RWPE1 (cell line): Measurements from ENCODE around the gene SRGAP3.

Experiments used
- CTCF ChIA-PET: fragments of 350-600 bp; sonication (Branson Sonifier 250); formaldehyde crosslinking; extraction: SDS; loops from one replicate; lab custom pipeline; 2021; lab: Yijun Ruan, JAX
- POLR2A ChIA-PET: fragments of 400-600 bp; formaldehyde crosslinking; extraction: SDS; loops from one replicate; lab custom pipeline; 2020; ENCODE audit warnings: antibody characterized with exemption; ENCODE audit not compliant: low non-redundant PET; lab: Yijun Ruan, JAX
- DNase-seq: peaks from one replicate; pipeline ENCODE4 v3.0.0; 2012; ENCODE audit warnings: low spot score
- H3K27ac ChIP-seq: fragments of 450-650 bp; 2 replicates; pipeline ENCODE4 v1.5.1; 2017
- TF ChIP-seq, protein P1 (sequence below): fragments of 450-650 bp; conservative IDR thresholded peaks from 2 replicates; pipeline ENCODE4 v1.5.1; 2017; ENCODE audit warnings: low read depth, mild to moderate bottlenecking

Gene SRGAP3

DNA sequence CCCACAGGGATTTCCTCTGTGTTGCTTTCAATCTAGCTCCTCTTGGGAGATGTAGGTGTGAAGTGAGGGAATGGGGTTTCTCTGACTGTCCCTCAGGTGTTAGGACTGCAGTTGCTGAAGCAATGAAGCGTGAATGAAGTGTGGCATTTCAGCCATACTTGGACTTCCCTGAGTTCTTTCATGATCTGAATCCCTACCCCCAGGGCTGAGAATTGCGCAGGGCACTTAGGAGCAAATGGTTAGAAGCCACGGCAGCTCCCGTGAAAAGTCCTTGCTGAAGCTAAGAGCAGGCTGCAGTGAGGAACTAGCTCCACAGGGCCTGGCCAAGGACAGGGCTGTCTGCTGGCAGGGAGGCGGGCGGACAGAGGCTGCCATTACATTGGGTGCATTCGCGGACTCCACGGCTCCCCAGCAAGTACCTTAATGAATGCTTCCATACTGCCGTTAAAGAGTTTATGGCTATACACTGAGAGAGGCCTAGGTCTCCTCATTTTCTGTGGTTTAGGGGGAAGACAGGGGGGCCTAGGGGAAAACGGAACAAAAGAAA lies 217.1 kb downstream of the SRGAP3 start:
- DNase-seq: no peak
- TF ChIP-seq, protein P1, sequence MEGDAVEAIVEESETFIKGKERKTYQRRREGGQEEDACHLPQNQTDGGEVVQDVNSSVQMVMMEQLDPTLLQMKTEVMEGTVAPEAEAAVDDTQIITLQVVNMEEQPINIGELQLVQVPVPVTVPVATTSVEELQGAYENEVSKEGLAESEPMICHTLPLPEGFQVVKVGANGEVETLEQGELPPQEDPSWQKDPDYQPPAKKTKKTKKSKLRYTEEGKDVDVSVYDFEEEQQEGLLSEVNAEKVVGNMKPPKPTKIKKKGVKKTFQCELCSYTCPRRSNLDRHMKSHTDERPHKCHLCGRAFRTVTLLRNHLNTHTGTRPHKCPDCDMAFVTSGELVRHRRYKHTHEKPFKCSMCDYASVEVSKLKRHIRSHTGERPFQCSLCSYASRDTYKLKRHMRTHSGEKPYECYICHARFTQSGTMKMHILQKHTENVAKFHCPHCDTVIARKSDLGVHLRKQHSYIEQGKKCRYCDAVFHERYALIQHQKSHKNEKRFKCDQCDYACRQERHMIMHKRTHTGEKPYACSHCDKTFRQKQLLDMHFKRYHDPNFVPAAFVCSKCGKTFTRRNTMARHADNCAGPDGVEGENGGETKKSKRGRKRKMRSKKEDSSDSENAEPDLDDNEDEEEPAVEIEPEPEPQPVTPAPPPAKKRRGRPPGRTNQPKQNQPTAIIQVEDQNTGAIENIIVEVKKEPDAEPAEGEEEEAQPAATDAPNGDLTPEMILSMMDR: no peak
- POLR2A ChIA-PET: no interaction called here
- no peak overlapping the region for H3K27ac ChIP-seq
- CTCF ChIA-PET: interaction anchor here (0.7 kb wide), 1 partner anchor 59 kb away, joined by 4 read pairs; no protein-coding TSS in a partner anchor

DNA sequence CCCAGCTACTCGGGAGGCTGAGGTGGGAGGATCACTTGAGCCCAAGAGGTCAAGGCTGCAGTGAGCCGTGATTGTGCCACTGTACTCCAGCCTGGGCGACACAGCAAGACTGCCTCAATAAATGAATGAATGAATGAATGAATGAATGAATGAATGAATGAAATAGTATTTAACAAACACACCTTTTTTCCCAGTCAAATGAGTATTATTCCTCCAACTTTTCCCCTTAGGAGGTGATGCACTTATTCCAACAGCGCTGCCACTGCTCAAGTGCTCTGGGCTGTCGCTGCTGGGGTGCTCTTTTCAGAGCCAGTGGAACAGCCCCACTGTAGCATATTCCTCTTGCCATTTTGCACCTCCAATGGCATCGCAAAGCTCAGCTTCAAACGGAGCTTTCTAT lies 219.4 kb downstream of the SRGAP3 start:
- CTCF ChIA-PET: no interaction called here
- no peak overlapping the region for H3K27ac ChIP-seq
- TF ChIP-seq, protein P1: no peak
- DNase-seq: no peak
- POLR2A ChIA-PET: no interaction called here

DNA sequence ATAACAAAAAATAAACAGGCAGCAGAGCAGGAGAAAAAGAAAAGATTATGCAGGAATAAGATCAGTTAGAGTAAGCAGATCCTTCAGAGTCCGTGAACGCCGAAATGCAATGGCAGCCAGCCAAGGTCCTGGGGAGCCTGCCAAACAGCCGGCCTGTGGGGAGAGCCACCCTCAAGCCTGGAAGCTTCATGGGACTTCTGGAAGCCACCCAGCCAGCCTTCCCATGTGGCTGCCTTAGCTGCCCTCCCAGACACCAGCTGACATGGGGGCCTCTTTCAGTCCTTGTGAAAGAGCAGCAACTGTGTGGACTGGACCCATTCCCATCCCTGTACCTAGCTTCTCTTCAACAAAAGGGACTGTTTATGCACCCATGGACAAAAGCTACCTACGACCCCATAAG lies 221.3 kb downstream of the SRGAP3 start:
- no peak for DNase-seq
- TF ChIP-seq, protein P1: no peak
- H3K27ac ChIP-seq: peak overlapping the region; percentile 35
- CTCF ChIA-PET: no interaction called here
- POLR2A ChIA-PET: no interaction called here

DNA sequence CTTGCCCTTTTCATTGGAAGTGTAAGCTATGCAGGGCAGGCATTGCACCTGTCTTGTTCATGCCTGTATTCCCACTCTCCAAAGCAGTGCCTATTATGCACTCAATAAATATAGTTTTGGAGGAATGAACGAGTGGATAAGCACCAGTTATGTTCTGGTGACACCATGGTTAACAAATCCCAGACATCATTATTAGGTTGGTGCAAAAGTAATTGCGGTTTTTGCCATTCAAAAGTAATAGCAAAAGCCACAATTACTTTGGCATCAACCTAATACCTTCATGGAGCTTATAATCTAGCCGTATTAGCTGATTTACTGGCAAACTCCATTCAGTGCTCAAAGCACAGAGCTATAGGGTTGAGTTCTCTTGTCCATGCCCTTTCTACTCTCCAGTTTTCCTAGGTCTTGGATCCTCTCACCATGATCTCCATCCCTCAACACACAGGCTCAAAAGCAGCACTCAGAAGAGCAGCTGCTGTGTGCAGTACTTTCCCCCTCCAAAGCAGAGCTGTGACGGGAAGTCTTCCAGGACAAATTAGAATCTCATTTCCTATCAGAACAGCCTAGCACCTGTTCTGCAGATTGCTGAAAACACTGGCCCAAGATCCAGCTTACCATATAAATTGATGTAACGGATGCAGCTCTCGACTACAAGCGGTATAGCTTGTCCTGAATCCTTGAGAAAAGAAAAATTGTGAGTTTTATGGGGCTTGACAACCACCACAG lies 223.0 kb downstream of the SRGAP3 start:
- H3K27ac ChIP-seq: no peak overlapping the region
- DNase-seq: no peak
- POLR2A ChIA-PET: no interaction called here
- TF ChIP-seq, protein P1: no peak
- CTCF ChIA-PET: no interaction called here

DNA sequence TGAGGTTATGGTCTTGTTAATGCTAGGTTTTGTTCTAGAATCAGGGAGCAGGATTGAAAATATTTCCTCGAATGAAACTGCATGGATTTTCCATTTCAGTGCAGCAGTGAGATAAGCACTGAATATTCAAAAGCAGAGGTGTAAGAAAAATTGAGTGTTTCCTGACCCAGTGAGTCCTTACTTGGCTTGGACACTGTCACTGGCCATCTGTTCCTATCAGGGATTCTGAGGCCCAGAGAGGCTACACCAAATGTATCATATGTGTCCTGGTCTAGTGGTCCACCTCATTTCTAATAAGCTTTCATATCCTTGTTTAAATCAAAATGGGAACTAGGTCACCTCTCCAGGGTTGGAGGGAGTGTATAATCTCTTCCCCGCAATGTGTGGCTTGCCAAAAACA lies 225.1 kb downstream of the SRGAP3 start:
- H3K27ac ChIP-seq: no peak overlapping the region
- no peak for DNase-seq
- POLR2A ChIA-PET: no interaction called here
- TF ChIP-seq, protein P1: no peak
- CTCF ChIA-PET: no interaction called here

DNA sequence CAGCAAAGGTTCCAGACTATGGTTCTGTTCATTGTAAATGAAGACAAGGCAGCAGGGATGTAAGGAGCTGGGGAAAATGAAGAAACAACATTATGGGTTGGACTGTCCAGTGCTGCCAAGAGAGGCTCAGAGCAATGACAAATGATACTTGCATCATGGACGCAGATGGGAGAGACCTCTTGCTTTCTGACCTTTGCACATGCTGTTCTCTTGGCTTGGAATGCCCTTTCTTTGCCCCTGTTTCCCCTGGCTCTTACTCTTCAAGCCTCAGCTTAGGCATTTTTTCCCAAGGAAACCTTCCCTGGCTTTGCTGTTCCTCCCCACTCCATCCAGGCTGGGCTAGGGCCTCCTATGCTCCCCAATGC lies 226.2 kb downstream of the SRGAP3 start:
- DNase-seq: no peak
- TF ChIP-seq, protein P1: no peak
- CTCF ChIA-PET: interaction anchor here (0.6 kb wide), 1 partner anchor 67 kb away, joined by 3 read pairs; no protein-coding TSS in a partner anchor
- POLR2A ChIA-PET: no interaction called here
- H3K27ac ChIP-seq: no peak overlapping the region
